ENCODE measurements around the gene CZIB. TPM values are rescaled to one million over a fixed set of nuclear protein-coding genes. Genes with fewer than 3 reads are reported as not detected.

Gene CZIB
- total and polyA plus RNA-seq, 2 of the 8 experiments (the other 6 are each of a cell fraction or from before 2014, with no cell fraction given) = 46.5 to 48.0 TPM

DNA sequence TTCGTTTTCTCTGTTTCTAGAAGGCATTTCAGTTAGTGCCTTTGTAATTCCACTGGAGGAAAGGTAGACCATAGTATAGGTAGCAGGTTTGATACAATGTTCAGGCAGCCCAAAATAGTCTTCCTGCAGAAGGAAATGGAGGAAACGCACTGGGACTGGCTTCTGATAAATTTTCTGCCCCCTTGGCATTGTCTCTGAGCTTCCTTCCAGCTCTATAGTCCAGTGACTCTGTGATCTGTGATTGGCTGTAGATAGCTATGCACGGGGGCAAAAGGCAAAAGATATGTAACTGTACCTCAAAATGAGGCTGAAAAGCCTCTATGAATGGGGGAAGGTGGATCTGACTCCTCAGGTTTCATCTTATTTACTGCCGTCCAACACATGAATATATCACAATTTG, 23.7 kb upstream of the CZIB start:
- H4K91ac ChIP-seq (replicated peaks; ENCODE audit: insufficient read length, low read length) = no peak overlapping the region
- no peak overlapping the region for H2BK15ac ChIP-seq (ENCODE audit: low read length)
- DNase-seq (ENCODE audit: low read depth in 1 of 2, low spot score in 2 of 2) (no peak), FAIRE-seq (no peak)
- no peak overlapping the region for H3K9ac ChIP-seq (replicated peaks in 1 of 4; ENCODE audit: extremely low read depth in 1 of 4, low read depth in 3 of 4, low read length in 3 of 4)
- no peaks in the 10 kb centered on the region for H3K79me2 ChIP-seq (ENCODE audit: control insufficient read depth in 1 of 2, insufficient read depth in 2 of 2, low read length in 2 of 2)
- no peaks in the 10 kb centered on the region; a peak in 1 of 7 replicates for H3K4me1 ChIP-seq (replicated peaks in 1 of 4; ENCODE audit: control insufficient read depth in 3 of 4, insufficient read depth in 4 of 4, low read length in 3 of 4)
- no peak overlapping the region for H2BK5ac ChIP-seq (ENCODE audit: low read depth, low read length)
- H2AFZ ChIP-seq (ENCODE audit: low read length) = no peak overlapping the region
- no peak overlapping the region for H4K5ac ChIP-seq (ENCODE audit: insufficient read length, low read depth, low read length)
- H3K18ac ChIP-seq (ENCODE audit: extremely low read depth, low read length) = no peak overlapping the region
- no peak overlapping the region for H3K56ac ChIP-seq (replicated peaks; ENCODE audit: insufficient read length, low read depth, low read length)
- no peaks in the 10 kb centered on the region; a peak in 1 of 7 replicates for H3K27me3 ChIP-seq (replicated peaks in 1 of 4; ENCODE audit: control insufficient read depth in 3 of 4, extremely low read depth in 1 of 4, insufficient read depth in 3 of 4, low read length in 3 of 4)
- H3K14ac ChIP-seq (ENCODE audit: insufficient read length) = no peak overlapping the region
- ChIA-PET CTCF (ENCODE audit: partially characterized antibody) (interaction anchor here (1.8 kb wide), 1 partner anchor 149 kb away, joined by 7 read pairs; no protein-coding TSS in a partner anchor), POLR2A (ENCODE audit: partially characterized antibody) (interaction anchor here (1.2 to 1.3 kb wide), 2 partner anchors 10 to 25 kb away, joined by 3 read pairs; no protein-coding TSS in a partner anchor)
- no peaks in the 10 kb centered on the region for H4K20me1 ChIP-seq (replicated peaks in 1 of 2; ENCODE audit: control insufficient read depth in 1 of 2, insufficient read depth in 2 of 2, low read length in 2 of 2)
- H3K23me2 ChIP-seq (ENCODE audit: low read depth, low read length) = no peaks in the 10 kb centered on the region
- H2AK5ac ChIP-seq (ENCODE audit: low read depth, low read length) = no peak overlapping the region
- 93% methylated on average over 4 of the region's 4 CpGs; no CpG with 5 or more reads in 1 of the 2 experiments for WGBS, 2 experiments (ENCODE audit: extremely low coverage in 1 of 2, insufficient coverage in 1 of 2, insufficient read length in 1 of 2, insufficient replicate concordance in 2 of 2, low coverage in 1 of 2, low lambda C conversion rate in 2 of 2, missing lambda C conversion rate in 1 of 2)
- no peak overlapping the region for H4K8ac ChIP-seq (ENCODE audit: extremely low read depth, insufficient read depth, low read length)
- no peak overlapping the region for H3K23ac ChIP-seq (ENCODE audit: insufficient read length)
- H2BK20ac ChIP-seq (ENCODE audit: low read length) = no peak overlapping the region
- H3K79me1 ChIP-seq (ENCODE audit: low read depth, low read length) = no peaks in the 10 kb centered on the region
- peaks cover 7 to 49% (median 32%) of the 10 kb centered on the region in 4 experiments for H3K36me3 ChIP-seq (ENCODE audit: control insufficient read depth in 2 of 4, insufficient read depth in 4 of 4, low read length in 3 of 4)
- H2BK12ac ChIP-seq (ENCODE audit: low read depth, low read length) = no peak overlapping the region
- no peak overlapping the region for H3K4me3 ChIP-seq (ENCODE audit: extremely low read depth in 1 of 4, insufficient read depth in 2 of 4, low read depth in 3 of 4, low read length in 4 of 4)
- no peak overlapping the region for H3K4me2 ChIP-seq (ENCODE audit: insufficient read depth in 1 of 2, low read depth in 2 of 2, low read length in 2 of 2)
- H3K27ac ChIP-seq (ENCODE audit: low read depth, low read length) = no peak overlapping the region
- H3K9me3 ChIP-seq (ENCODE audit: insufficient read depth in 2 of 2, low read depth in 1 of 2, low read length in 1 of 2) = no peaks in the 10 kb centered on the region
- H2BK120ac ChIP-seq (replicated peaks; ENCODE audit: low read depth, low read length) = no peak overlapping the region
- H3K4ac ChIP-seq (replicated peaks; ENCODE audit: insufficient read length, low read depth, low read length) = no peak overlapping the region
- TF ChIP-seq BACH1 (IDR thresholded peaks at IDR 0.05; ENCODE audit: low read length) (no peak), NANOG (IDR thresholded peaks at IDR 0.05; ENCODE audit: insufficient read depth, low read depth, low read length, poor library complexity, severe bottlenecking) (no peak), CTBP2 (IDR thresholded peaks at IDR 0.05; ENCODE audit: borderline replicate concordance, insufficient read depth, insufficient read length, low read length) (no peak), SRF (IDR thresholded peaks at IDR 0.05; ENCODE audit: low read depth, low read length) (no peak), MAFK (IDR thresholded peaks at IDR 0.05; ENCODE audit: low read depth, low read length) (no peak)
